Neural progenitor cell (in vitro differentiated cells): Measurements from ENCODE around the gene GATA1.

ENCODE experiments used
- EZH2 ChIP-seq: fragments of 200-600 bp; sonication (generic); IDR thresholded peaks from 2 replicates; pipeline ENCODE4 v1.6.1; 2017; ENCODE audit warnings: antibody characterized with exemption, mild to moderate bottlenecking, moderate library complexity
- TF ChIP-seq, protein P1 (sequence below): fragments of 200-600 bp; sonication (generic); IDR thresholded peaks from 2 replicates; pipeline ENCODE4 v1.5.1; 2017; ENCODE audit warnings: antibody characterized with exemption, mild to moderate bottlenecking

- TF ChIP-seq, protein P1, sequence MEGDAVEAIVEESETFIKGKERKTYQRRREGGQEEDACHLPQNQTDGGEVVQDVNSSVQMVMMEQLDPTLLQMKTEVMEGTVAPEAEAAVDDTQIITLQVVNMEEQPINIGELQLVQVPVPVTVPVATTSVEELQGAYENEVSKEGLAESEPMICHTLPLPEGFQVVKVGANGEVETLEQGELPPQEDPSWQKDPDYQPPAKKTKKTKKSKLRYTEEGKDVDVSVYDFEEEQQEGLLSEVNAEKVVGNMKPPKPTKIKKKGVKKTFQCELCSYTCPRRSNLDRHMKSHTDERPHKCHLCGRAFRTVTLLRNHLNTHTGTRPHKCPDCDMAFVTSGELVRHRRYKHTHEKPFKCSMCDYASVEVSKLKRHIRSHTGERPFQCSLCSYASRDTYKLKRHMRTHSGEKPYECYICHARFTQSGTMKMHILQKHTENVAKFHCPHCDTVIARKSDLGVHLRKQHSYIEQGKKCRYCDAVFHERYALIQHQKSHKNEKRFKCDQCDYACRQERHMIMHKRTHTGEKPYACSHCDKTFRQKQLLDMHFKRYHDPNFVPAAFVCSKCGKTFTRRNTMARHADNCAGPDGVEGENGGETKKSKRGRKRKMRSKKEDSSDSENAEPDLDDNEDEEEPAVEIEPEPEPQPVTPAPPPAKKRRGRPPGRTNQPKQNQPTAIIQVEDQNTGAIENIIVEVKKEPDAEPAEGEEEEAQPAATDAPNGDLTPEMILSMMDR, result no peak
- TF ChIP-seq EZH2, result no peak
Measured at GRCh38 chrX:48772602-48773001, 13.8 kb upstream of the GATA1 start.
